Activated gamma-delta T cell (primary cell): ENCODE measurements around the gene MUC12.
"Not testable (repeated sequence)": the region's sequence is repeated elsewhere in the genome, so short reads cannot be mapped to it uniquely, and the experiment has no call there.

Source experiments
- DNase-seq: peaks from one replicate; lab custom pipeline; 2025; lab: John Stamatoyannopoulos, UW

MUC12 gene

GRCh38 chr7:100985033-100985797 lies 15.8 kb downstream of the MUC12 start:
- DNase-seq = not testable (repeated sequence)

GRCh38 chr7:100991631-100992030 lies 22.3 kb downstream of the MUC12 start:
- DNase-seq = no peak

DNA sequence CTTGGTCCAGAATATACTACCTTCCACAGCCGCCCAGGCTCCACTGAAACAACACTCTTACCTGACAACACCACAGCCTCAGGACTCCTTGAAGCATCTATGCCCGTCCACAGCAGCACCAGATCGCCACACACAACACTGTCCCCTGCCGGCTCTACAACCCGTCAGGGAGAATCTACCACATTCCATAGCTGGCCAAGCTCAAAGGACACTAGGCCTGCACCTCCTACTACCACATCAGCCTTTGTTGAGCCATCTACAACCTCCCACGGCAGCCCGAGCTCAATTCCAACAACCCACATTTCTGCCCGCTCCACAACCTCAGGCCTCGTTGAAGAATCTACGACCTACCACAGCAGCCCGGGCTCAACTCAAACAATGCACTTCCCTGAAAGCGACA lies 22.9 kb downstream of the MUC12 start:
- not testable (repeated sequence) for DNase-seq

- not testable (repeated sequence) for DNase-seq
These were observed 25.3 kb downstream of the MUC12 start for GRCh38 chr7:100994671-100995070.

- DNase-seq = not testable (repeated sequence)
These were observed 29.2 kb downstream of the MUC12 start for GRCh38 chr7:100998530-100998929.

- DNase-seq = not testable (repeated sequence)
These were observed 30.0 kb downstream of the MUC12 start for GRCh38 chr7:100999334-100999733.

DNA sequence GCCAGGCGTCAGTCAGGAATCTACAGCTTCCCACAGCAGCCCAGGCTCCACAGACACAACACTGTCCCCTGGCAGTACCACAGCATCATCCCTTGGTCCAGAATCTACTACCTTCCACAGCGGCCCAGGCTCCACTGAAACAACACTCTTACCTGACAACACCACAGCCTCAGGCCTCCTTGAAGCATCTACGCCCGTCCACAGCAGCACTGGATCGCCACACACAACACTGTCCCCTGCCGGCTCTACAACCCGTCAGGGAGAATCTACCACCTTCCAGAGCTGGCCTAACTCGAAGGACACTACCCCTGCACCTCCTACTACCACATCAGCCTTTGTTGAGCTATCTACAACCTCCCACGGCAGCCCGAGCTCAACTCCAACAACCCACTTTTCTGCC lies 30.7 kb downstream of the MUC12 start:
- not testable (repeated sequence) for DNase-seq

DNA sequence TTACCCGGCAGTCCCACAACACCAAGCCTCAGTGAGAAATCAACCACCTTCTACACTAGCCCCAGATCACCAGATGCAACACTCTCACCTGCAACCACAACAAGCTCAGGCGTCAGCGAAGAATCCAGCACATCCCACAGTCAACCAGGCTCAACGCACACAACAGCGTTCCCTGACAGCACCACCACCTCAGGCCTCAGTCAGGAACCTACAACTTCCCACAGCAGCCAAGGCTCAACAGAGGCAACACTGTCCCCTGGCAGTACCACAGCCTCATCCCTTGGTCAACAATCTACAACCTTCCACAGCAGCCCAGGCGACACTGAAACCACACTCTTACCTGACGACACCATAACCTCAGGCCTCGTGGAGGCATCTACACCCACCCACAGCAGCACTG lies 33.0 kb downstream of the MUC12 start:
- not testable (repeated sequence) for DNase-seq

DNA sequence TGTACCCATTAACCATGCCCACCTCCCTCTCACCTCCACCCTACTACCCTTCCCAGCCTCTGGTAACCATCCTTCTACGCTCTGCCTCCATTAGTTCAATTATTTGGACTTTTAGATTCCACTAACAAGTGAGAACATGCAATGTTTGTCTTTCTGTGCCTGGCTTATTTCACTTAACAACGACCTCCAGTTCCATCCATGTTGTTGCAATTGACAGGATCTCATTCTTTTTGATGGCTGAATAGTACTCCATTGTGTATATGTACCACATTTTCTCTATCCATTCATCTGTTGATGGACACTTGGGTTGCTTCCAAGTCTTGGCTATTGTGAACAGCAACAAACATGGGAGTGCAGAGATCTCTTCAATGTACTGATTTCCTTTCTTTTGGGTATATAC lies 38.0 kb downstream of the MUC12 start:
- not testable (repeated sequence) for DNase-seq

GRCh38 chr7:101009629-101010028 lies 40.3 kb downstream of the MUC12 start:
- DNase-seq = no peak

DNA sequence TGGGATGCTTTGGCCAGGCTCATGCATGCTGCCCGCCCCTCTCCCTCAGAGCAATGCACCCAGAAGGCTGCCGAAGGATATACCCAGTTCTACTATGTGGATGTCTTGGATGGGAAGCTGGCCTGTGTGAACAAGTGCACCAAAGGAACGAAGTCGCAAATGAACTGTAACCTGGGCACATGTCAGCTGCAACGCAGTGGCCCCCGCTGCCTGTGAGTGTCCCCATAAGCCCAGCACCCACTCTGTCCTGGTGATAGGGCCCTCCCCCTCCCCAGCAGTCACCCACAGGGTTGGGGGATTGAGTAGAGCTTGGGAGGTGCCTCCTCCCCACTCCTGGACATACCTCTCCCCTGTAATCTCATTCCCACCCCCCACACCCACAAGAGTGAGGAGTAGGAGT lies 43.6 kb downstream of the MUC12 start:
- DNase-seq = no peak

- no peak for DNase-seq
These were observed 46.3 kb downstream of the MUC12 start for GRCh38 chr7:101015626-101016025.

- peak; percentile 21 for DNase-seq
These were observed 47.9 kb downstream of the MUC12 start for GRCh38 chr7:101017064-101017777.

- DNase-seq = no peak
These were observed 49.2 kb downstream of the MUC12 start for GRCh38 chr7:101018271-101019167.

DNA sequence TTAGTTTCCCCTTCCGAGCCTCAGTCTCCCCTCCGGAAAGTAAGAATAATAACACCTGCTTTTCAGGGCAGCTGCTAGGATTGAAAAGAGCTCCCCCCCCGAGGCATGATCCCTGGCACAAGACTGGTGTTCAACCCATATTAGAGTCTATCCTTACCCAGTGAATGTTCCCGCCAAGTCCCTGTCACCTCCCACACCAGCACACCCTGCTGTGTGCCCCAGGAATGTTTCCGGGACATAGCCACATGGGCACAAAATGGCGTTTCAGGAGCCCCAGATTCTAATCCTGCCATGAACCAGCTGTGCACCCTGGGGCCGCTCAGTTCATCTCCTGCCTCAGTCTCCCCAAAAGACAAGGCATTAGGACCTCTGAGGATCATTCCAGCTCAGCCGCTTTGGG lies 51.1 kb downstream of the MUC12 start:
- DNase-seq = no peak

DNA sequence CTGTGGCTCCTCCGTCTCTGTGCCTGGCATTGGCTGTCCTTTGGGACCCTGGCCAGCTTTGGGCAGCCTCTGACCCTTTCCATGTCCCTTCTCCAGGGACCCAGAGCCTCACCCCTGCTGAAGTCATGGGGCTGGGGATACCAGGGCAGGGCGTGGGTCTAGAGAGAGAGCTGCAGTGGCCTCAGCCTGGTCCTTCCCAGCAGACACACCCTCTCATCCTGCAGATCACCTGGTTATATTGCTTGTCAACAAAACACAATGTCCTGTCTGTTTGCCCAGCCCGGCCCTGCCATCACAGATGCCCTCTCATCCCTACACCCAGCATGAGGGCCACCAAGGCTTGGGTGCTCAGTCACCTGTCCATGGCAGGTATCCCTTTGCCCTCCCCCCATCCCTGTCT lies 52.3 kb downstream of the MUC12 start:
- no peak for DNase-seq

DNA sequence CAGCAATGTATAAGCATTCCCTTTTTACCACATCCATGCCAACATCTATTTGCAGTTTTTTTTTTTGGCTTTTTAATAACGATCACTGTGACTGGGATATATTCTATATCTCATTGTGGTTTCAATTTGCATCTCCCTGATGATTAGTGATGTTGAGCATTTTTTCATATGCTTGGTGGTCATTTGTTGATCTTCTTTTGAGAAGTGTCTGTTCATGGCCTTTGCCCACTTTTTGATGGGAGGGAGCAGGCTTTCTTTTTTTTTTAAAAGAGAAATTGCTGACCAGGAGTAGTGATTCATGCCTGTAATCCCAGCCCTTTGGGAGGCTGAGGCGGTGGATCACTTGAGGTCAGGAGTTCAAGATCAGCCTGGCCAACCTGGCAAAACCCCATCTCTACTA lies 54.5 kb downstream of the MUC12 start:
- no peak for DNase-seq

GRCh38 chr7:101031082-101031481 lies 61.7 kb downstream of the MUC12 start:
- DNase-seq = no peak

GRCh38 chr7:101035941-101036340 lies 66.6 kb downstream of the MUC12 start:
- DNase-seq = no peak

- DNase-seq = not testable (repeated sequence)
These were observed 71.9 kb downstream of the MUC12 start for GRCh38 chr7:101041283-101041682.

DNA sequence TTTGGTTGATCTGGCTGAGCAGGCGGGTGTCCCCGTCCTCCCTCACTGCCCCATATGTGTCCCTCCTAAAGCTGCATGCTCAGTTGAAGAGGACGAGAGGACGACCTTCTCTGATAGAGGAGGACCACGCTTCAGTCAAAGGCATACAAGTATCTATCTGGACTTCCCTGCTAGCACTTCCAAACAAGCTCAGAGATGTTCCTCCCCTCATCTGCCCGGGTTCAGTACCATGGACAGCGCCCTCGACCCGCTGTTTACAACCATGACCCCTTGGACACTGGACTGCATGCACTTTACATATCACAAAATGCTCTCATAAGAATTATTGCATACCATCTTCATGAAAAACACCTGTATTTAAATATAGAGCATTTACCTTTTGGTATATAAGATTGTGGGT lies 89.0 kb downstream of the MUC12 start:
- no peak for DNase-seq

DNA sequence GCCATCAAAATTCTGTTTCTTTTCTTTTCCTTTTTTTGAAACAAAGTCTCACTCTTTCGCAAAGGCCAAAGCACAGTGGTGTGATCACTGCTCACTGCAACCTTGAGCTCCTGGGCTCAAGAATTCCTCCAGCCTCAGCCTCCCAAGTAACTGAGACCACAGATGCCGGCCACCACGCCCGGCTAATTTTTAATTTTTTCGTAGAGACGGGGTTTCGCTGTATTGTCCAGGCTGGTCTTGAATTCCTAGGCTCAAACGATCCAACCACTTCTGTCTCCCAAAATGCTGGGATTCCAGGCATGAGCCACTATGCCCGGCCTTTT lies 90.2 kb downstream of the MUC12 start:
- DNase-seq = no peak

DNA sequence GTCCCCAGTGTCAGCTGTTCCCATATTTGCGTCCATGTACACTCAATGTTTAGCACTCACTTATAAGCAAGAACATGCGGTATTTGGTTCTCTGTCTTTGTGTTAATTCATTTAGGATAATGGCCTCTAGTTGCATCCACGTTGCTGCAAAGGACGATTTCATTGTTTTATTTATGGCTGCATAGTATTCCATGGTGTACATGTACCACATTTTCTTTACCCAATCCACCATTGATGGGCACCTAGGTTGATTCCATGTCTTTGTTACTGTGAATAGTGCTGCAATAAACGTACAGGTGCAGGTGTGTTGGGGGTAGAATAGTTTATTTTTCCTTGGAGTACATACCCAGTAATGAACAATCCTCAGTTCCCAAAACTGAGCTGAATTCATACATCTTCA lies 91.6 kb downstream of the MUC12 start:
- no peak for DNase-seq
